NCI-H2196 treated with DMSO at 0.1 percent for 48 hours (cell line): ENCODE results near the gene CBFA2T2.
A peak's percentile ranks its signal among the peaks of the same experiment; 100 is the strongest.
"Not testable (repeated sequence)": the region's sequence is repeated elsewhere in the genome, so short reads cannot be mapped to it uniquely, and the experiment has no call there.

Source experiments
- DNase-seq: peaks from one replicate; lab custom pipeline; 2025; ENCODE audit not compliant: unreplicated experiment; lab: John Stamatoyannopoulos, UW

CBFA2T2 gene

GRCh38 chr20:33490023-33490933, at the start of gene CBFA2T2:
TSS of gene CBFA2T2 (plus strand) at chr20:33490096. CDS start at chr20:33490268, 172 bp downstream.
- DNase-seq: no peak

GRCh38 chr20:33440562-33440961, 49.3 kb upstream of the CBFA2T2 start:
- not testable (repeated sequence) for DNase-seq

GRCh38 chr20:33441142-33441955, 48.5 kb upstream of the CBFA2T2 start:
- no peak for DNase-seq

GRCh38 chr20:33442136-33443005, 47.5 kb upstream of the CBFA2T2 start:
- no peak for DNase-seq

- DNase-seq: no peak
Observed at GRCh38 chr20:33443006-33443511, 46.8 kb upstream of the CBFA2T2 start.

GRCh38 chr20:33443512-33444239, 46.2 kb upstream of the CBFA2T2 start, which contains the start of gene SNTA1:
TSS of gene SNTA1 (minus strand) at chr20:33443763. CDS start at chr20:33443620, 143 bp downstream.
- DNase-seq: peak; percentile 83

GRCh38 chr20:33444797-33445560, 44.9 kb upstream of the CBFA2T2 start:
- DNase-seq: no peak

- no peak for DNase-seq
Observed at GRCh38 chr20:33445881-33446625, 43.8 kb upstream of the CBFA2T2 start.

- DNase-seq: no peak
Observed at GRCh38 chr20:33450867-33451266, 39.0 kb upstream of the CBFA2T2 start.

GRCh38 chr20:33456916-33457642, 32.8 kb upstream of the CBFA2T2 start:
- peak; percentile 70 for DNase-seq

- DNase-seq: no peak
Observed at GRCh38 chr20:33459599-33459998, 30.3 kb upstream of the CBFA2T2 start.

GRCh38 chr20:33460711-33461110, 29.2 kb upstream of the CBFA2T2 start:
- DNase-seq: no peak

GRCh38 chr20:33463332-33464101, 26.4 kb upstream of the CBFA2T2 start:
- DNase-seq: no peak

GRCh38 chr20:33464759-33465158, 25.1 kb upstream of the CBFA2T2 start:
- not testable (repeated sequence) for DNase-seq

GRCh38 chr20:33465481-33466302, 24.2 kb upstream of the CBFA2T2 start:
- no peak for DNase-seq

GRCh38 chr20:33466303-33466646, 23.6 kb upstream of the CBFA2T2 start:
- no peak for DNase-seq
